ENCODE results near the gene SLC5A8. TPM values are rescaled to one million over a fixed set of nuclear protein-coding genes. Genes with fewer than 3 reads are reported as not detected.

SLC5A8 gene
- total and polyA plus RNA-seq, 9 of the 15 experiments (the other 6 are each of a cell fraction or from before 2014, with no cell fraction given), result not detected

DNA sequence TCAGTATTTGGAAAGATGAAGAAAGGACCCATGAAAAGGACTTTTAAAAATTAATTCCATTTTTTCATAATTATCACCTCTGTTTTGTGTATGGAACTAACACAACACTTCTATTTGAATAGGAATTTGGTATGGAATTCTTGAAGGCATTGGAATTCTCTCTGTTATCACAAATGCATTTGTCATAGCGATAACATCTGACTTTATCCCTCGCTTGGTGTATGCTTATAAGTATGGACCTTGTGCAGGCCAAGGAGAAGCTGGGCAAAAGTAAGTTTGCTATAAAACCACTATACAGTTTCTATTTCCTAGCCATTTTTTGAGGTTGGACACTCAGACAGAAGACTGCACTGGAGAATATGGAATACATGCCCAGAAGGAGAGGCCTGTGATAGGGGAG lies 98.6 kb downstream of the SLC5A8 start:
- Histone ChIP-seq H3K4me1 (replicated peaks in 1 of 2; ENCODE audit: control insufficient read depth in 2 of 2, insufficient read depth in 2 of 2, low read length in 2 of 2) (no peaks in the 10 kb centered on the region), H3K79me2 (ENCODE audit: control insufficient read depth, insufficient read depth, low read length) (no peaks in the 10 kb centered on the region), H4K20me1 (replicated peaks; ENCODE audit: control insufficient read depth, insufficient read depth, low read length) (no peaks in the 10 kb centered on the region), H2AFZ (ENCODE audit: low read depth, low read length) (no peak overlapping the region), H3K4me3 (no peak overlapping the region), H3K36me3 (ENCODE audit: control insufficient read depth, insufficient read depth, low read length) (no peaks in the 10 kb centered on the region), H3K9ac (ENCODE audit: insufficient read depth in 1 of 2, low read depth in 2 of 2, low read length in 2 of 2) (no peak overlapping the region), H3K9me1 (ENCODE audit: control insufficient read depth, insufficient read depth, low read length) (no peaks in the 10 kb centered on the region), H3K4me2 (ENCODE audit: insufficient read depth, low read length) (no peak overlapping the region), H3K27me3 (ENCODE audit: control insufficient read depth in 2 of 2, insufficient read depth in 2 of 2, low read length in 2 of 2) (no peaks in the 10 kb centered on the region), H3K27ac (ENCODE audit: extremely low read depth, low read depth, low read length) (no peak overlapping the region), H3K9me3 (replicated peaks; ENCODE audit: control insufficient read depth, insufficient read depth, low read depth, low read length) (no peaks in the 10 kb centered on the region)
- ATAC-seq (no peak), DNase-seq (ENCODE audit: extremely low read depth in 1 of 4, low spot score in 3 of 4) (no peak), FAIRE-seq (no peak)
- ChIA-PET CTCF (ENCODE audit: low intra/inter-chr PET ratio) (no interaction called here), POLR2A (no interaction called here)
- in situ Hi-C loops (cut with MboI), result no loop called here
- intact Hi-C loops (cut with micrococcal nuclease), result no loop called here
- WGBS (ENCODE audit: insufficient coverage, low coverage, missing lambda C conversion rate), result 3% methylated on average over 2 of the region's 2 CpGs
- BruUV-seq (replicated peaks), result no TSS peak
- TF ChIP-seq RNF2 (IDR thresholded peaks at IDR 0.05) (no peak), BACH1 (tag; IDR thresholded peaks at IDR 0.05) (no peak), CBX8 (IDR thresholded peaks at IDR 0.05; ENCODE audit: borderline replicate concordance, extremely low read depth, low read depth, low read length, poor library complexity, severe bottlenecking) (no peak), KAT7 (CRISPR knock-in tag; IDR thresholded peaks at IDR 0.05; ENCODE audit: borderline replicate concordance) (no peak), PPARD (CRISPR knock-in tag; IDR thresholded peaks at IDR 0.05) (no peak)
- TF ChIP-seq, protein P1, sequence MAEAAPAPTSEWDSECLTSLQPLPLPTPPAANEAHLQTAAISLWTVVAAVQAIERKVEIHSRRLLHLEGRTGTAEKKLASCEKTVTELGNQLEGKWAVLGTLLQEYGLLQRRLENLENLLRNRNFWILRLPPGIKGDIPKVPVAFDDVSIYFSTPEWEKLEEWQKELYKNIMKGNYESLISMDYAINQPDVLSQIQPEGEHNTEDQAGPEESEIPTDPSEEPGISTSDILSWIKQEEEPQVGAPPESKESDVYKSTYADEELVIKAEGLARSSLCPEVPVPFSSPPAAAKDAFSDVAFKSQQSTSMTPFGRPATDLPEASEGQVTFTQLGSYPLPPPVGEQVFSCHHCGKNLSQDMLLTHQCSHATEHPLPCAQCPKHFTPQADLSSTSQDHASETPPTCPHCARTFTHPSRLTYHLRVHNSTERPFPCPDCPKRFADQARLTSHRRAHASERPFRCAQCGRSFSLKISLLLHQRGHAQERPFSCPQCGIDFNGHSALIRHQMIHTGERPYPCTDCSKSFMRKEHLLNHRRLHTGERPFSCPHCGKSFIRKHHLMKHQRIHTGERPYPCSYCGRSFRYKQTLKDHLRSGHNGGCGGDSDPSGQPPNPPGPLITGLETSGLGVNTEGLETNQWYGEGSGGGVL (CRISPR knock-in tag; IDR thresholded peaks at IDR 0.05), result no peak
- TF ChIP-seq, protein P2, sequence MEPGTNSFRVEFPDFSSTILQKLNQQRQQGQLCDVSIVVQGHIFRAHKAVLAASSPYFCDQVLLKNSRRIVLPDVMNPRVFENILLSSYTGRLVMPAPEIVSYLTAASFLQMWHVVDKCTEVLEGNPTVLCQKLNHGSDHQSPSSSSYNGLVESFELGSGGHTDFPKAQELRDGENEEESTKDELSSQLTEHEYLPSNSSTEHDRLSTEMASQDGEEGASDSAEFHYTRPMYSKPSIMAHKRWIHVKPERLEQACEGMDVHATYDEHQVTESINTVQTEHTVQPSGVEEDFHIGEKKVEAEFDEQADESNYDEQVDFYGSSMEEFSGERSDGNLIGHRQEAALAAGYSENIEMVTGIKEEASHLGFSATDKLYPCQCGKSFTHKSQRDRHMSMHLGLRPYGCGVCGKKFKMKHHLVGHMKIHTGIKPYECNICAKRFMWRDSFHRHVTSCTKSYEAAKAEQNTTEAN (CRISPR knock-in tag; IDR thresholded peaks at IDR 0.05), result no peak
- TF ChIP-seq, protein P3, sequence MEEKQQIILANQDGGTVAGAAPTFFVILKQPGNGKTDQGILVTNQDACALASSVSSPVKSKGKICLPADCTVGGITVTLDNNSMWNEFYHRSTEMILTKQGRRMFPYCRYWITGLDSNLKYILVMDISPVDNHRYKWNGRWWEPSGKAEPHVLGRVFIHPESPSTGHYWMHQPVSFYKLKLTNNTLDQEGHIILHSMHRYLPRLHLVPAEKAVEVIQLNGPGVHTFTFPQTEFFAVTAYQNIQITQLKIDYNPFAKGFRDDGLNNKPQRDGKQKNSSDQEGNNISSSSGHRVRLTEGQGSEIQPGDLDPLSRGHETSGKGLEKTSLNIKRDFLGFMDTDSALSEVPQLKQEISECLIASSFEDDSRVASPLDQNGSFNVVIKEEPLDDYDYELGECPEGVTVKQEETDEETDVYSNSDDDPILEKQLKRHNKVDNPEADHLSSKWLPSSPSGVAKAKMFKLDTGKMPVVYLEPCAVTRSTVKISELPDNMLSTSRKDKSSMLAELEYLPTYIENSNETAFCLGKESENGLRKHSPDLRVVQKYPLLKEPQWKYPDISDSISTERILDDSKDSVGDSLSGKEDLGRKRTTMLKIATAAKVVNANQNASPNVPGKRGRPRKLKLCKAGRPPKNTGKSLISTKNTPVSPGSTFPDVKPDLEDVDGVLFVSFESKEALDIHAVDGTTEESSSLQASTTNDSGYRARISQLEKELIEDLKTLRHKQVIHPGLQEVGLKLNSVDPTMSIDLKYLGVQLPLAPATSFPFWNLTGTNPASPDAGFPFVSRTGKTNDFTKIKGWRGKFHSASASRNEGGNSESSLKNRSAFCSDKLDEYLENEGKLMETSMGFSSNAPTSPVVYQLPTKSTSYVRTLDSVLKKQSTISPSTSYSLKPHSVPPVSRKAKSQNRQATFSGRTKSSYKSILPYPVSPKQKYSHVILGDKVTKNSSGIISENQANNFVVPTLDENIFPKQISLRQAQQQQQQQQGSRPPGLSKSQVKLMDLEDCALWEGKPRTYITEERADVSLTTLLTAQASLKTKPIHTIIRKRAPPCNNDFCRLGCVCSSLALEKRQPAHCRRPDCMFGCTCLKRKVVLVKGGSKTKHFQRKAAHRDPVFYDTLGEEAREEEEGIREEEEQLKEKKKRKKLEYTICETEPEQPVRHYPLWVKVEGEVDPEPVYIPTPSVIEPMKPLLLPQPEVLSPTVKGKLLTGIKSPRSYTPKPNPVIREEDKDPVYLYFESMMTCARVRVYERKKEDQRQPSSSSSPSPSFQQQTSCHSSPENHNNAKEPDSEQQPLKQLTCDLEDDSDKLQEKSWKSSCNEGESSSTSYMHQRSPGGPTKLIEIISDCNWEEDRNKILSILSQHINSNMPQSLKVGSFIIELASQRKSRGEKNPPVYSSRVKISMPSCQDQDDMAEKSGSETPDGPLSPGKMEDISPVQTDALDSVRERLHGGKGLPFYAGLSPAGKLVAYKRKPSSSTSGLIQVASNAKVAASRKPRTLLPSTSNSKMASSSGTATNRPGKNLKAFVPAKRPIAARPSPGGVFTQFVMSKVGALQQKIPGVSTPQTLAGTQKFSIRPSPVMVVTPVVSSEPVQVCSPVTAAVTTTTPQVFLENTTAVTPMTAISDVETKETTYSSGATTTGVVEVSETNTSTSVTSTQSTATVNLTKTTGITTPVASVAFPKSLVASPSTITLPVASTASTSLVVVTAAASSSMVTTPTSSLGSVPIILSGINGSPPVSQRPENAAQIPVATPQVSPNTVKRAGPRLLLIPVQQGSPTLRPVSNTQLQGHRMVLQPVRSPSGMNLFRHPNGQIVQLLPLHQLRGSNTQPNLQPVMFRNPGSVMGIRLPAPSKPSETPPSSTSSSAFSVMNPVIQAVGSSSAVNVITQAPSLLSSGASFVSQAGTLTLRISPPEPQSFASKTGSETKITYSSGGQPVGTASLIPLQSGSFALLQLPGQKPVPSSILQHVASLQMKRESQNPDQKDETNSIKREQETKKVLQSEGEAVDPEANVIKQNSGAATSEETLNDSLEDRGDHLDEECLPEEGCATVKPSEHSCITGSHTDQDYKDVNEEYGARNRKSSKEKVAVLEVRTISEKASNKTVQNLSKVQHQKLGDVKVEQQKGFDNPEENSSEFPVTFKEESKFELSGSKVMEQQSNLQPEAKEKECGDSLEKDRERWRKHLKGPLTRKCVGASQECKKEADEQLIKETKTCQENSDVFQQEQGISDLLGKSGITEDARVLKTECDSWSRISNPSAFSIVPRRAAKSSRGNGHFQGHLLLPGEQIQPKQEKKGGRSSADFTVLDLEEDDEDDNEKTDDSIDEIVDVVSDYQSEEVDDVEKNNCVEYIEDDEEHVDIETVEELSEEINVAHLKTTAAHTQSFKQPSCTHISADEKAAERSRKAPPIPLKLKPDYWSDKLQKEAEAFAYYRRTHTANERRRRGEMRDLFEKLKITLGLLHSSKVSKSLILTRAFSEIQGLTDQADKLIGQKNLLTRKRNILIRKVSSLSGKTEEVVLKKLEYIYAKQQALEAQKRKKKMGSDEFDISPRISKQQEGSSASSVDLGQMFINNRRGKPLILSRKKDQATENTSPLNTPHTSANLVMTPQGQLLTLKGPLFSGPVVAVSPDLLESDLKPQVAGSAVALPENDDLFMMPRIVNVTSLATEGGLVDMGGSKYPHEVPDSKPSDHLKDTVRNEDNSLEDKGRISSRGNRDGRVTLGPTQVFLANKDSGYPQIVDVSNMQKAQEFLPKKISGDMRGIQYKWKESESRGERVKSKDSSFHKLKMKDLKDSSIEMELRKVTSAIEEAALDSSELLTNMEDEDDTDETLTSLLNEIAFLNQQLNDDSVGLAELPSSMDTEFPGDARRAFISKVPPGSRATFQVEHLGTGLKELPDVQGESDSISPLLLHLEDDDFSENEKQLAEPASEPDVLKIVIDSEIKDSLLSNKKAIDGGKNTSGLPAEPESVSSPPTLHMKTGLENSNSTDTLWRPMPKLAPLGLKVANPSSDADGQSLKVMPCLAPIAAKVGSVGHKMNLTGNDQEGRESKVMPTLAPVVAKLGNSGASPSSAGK (IDR thresholded peaks at IDR 0.05), result no peak
